Pancreas (tissue), 10 donors: Measurements from ENCODE around the gene DMD. TPM values are rescaled to one million over a fixed set of nuclear protein-coding genes. Genes with fewer than 3 reads are reported as not detected.

Experiments used
- ATAC-seq, 4 donors: fragments of 200-7000 bp; cut with Tn5 transposase; one replicate each; pipeline versions ENCODE4 v1.8.0 to v1.9.1; 2020; ENCODE audit warnings: mild to moderate bottlenecking in 4 of 4, moderate library complexity in 4 of 4
- DNase-seq, 6 donors: peaks; one replicate each; pipeline ENCODE4 v3.0.0-alpha.2; 2020
- FAIRE-seq: peaks from 2 replicates; lab custom pipeline; 2012; peaks lifted over from hg19 to GRCh38; lab: Jason Lieb, UNC
- H3K27ac ChIP-seq, 4 donors: fragments of 200-600 bp; sonication (generic); 1 replicate in 3 of 4; 2 replicates in 1 of 4; pipeline versions ENCODE4 v1.5.0 to v1.8.0; 2020
- H3K27me3 ChIP-seq, 4 donors: fragments of 200-600 bp; one replicate each; pipeline ENCODE4 v1.8.0; 2021
- H3K36me3 ChIP-seq, 3 donors: fragments of 200-600 bp; sonication (generic) in 1 of 3; one replicate each; pipeline versions ENCODE4 v1.5.0 to v1.8.0; 2020 to 2021
- H3K4me1 ChIP-seq, 3 donors: fragments of 200-600 bp; one replicate each; pipeline ENCODE4 v1.8.0; 2021
- H3K4me3 ChIP-seq, 4 donors: fragments of 200-600 bp; sonication (generic) in 2 of 4; one replicate each; pipeline versions ENCODE4 v1.5.0 to v1.8.0; 2020 to 2021
- H3K9me3 ChIP-seq, 4 donors: fragments of 200-600 bp; one replicate each; pipeline ENCODE4 v1.8.0; 2021
- WGBS, 2 donors: extraction: QIAGEN DNeasy Blood & Tissue Kit; methylation state at CpG; one replicate each; pipeline ENCODE4 v1.1.7; 2013; 5-methylcytosine and 5-hydroxymethylcytosine counted together
- intact Hi-C, 3 donors: fragments of 100-400 bp; cut with DNase I; formaldehyde crosslinking; loops; one replicate each; pipeline versions ENCODE4 v1.11.1 to v1.14.2; 2022
- polyA plus RNA-seq, 2 donors: library from polyadenylated mRNA; stranded (reverse); fragments of 200-250 nt; gene quantifications; one replicate each; pipeline ENCODE4 v1.2.3, GENCODE V29; 2013
- total RNA-seq, 6 donors: library from RNA; stranded (reverse); fragmentation: NEBNext Ultra II Directional in 4 of 6; extraction: Animal tissue kit (Norgen Biotek cat#: 25700) in 4 of 6; gene quantifications; one replicate each; pipeline versions ENCODE4 v1.2.1 to v1.2.4, GENCODE V29; 2021 to 2023
- TF ChIP-seq, protein P1 (sequence below), 4 donors: fragments of 200-600 bp; sonication (generic) in 3 of 4; IDR thresholded peaks; one replicate each; pipeline versions ENCODE4 v1.5.0 to v1.8.0; 2021; ENCODE audit warnings: antibody characterized with exemption in 4 of 4
- donor health status: healthy with polysubstance abuse.
- donor health status: DM: no; HTN: no; CAD: no; lungs with moderate emphysema.
- donor health status: DM: no; HTN: no; CAD: no.
- donor health status: control.
- donor health status: control.
- donor health status: Bipolar disorder and iron deficiency.
- donor health status: DM: yes; HTN: yes; CAD: no.
- donor health status: DM: no; HTN: no; CAD: no.
- donor health status: DM: no; HTN: no; CAD: no.
- donor health status: DM: yes; HTN: yes; CAD: no.

Gene DMD
- total and polyA plus RNA-seq, 8 donors, result 9.1 to 46.5 (median 32.1) TPM

DNA sequence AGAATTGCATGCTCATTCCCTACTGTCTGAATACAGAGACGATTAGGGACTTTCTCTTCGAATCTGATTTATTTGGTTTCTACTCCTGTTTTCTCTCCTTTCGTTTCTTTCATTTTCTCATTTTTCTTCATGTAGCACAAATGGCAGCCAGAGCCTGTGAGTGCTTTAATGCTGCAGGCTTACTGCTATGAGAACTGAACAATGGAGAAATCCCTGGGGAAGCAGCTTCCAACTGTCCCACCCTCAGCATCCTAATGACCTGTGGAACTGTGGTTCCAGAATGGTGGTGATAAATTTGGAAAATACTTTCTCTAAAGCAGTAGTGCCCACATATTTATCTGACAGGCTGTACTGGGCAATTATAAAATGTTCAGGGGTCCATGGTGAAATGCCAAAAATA is 930.4 kb downstream of the DMD start:
- FAIRE-seq, result no peak
- 15 to 35% methylated on average over 3 of the region's 3 CpGs for WGBS, 2 donors

DNA sequence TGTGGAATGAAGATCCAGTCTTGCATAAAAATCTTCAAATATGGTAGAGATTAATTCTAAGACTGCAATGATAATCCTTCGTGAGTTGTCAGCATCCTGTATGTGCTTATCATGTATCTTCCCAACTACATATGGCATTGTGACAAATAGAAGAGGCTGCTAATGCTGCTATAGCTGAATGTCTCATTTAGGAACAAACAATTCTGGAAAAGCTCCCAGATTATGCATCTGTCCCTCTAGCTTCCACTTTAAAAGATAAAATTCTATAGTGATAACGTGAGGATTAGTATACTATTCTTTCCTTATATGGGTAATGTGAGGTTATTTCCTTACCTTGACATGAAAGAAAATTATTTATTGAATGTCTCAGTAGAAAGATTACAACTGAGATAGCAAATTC is 930.9 kb downstream of the DMD start:
- FAIRE-seq, result no peak
- H3K9me3 ChIP-seq, result no peaks in the 10 kb centered on the region
- TF ChIP-seq, protein P1, sequence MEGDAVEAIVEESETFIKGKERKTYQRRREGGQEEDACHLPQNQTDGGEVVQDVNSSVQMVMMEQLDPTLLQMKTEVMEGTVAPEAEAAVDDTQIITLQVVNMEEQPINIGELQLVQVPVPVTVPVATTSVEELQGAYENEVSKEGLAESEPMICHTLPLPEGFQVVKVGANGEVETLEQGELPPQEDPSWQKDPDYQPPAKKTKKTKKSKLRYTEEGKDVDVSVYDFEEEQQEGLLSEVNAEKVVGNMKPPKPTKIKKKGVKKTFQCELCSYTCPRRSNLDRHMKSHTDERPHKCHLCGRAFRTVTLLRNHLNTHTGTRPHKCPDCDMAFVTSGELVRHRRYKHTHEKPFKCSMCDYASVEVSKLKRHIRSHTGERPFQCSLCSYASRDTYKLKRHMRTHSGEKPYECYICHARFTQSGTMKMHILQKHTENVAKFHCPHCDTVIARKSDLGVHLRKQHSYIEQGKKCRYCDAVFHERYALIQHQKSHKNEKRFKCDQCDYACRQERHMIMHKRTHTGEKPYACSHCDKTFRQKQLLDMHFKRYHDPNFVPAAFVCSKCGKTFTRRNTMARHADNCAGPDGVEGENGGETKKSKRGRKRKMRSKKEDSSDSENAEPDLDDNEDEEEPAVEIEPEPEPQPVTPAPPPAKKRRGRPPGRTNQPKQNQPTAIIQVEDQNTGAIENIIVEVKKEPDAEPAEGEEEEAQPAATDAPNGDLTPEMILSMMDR (IDR thresholded peaks at IDR 0.05), result no peak

More for the DNA sequence above, 930.4 kb downstream of the DMD start:
- peaks cover 0 to 3% (median 0%) of the 10 kb centered on the region in 4 donors for H3K27me3 ChIP-seq
- H3K9me3 ChIP-seq, result no peaks in the 10 kb centered on the region
- intact Hi-C loops, result no loop called here
- H3K27ac ChIP-seq, result no peak overlapping the region
- ATAC-seq, result no peak
- TF ChIP-seq, protein P1 (IDR thresholded peaks at IDR 0.05), result no peak
- H3K4me1 ChIP-seq, result no peaks in the 10 kb centered on the region
- H3K4me3 ChIP-seq, result no peak overlapping the region
- no peaks in the 10 kb centered on the region for H3K36me3 ChIP-seq
- no peak for DNase-seq

DNA sequence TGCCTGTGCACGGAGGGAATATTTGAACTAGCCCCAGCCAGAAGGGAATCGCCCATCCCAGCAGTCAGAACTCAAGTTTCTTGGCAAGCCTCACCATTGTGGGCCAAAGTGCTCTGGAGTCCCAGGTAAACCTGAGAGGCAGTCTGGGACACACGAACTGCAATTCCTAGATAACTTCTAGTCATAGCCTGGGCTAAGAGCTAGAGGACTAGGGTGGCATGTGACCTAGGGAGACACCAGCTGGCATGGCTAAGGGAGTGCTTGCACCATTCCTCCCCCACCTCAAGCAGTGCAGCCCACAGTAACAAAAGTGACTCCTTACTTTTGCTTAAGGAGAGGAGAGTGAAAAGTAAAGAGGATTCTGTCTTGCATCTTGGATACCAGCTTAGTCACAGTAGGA is 935.2 kb downstream of the DMD start:
- FAIRE-seq (no peak), ATAC-seq (no peak), DNase-seq (no peak)
- H3K36me3 ChIP-seq, result no peaks in the 10 kb centered on the region
- H3K4me1 ChIP-seq, result no peaks in the 10 kb centered on the region
- H3K27ac ChIP-seq, result no peak overlapping the region
- H3K27me3 ChIP-seq, result no peaks in the 10 kb centered on the region
- TF ChIP-seq, protein P1 (IDR thresholded peaks at IDR 0.05), result no peak
- intact Hi-C loops, result no loop called here
- H3K4me3 ChIP-seq, result no peak overlapping the region
- WGBS, 2 donors, result 45 to 59% methylated on average over 3 of the region's 3 CpGs
- no peaks in the 10 kb centered on the region for H3K9me3 ChIP-seq

More for the DNA sequence above, 930.9 kb downstream of the DMD start:
- intact Hi-C loops, result no loop called here
- DNase-seq (no peak), ATAC-seq (no peak)
- Histone ChIP-seq H3K4me3 (no peak overlapping the region), H3K36me3 (no peaks in the 10 kb centered on the region), H3K4me1 (no peaks in the 10 kb centered on the region), H3K27ac (no peak overlapping the region), H3K27me3 (no peaks in the 10 kb centered on the region)
- WGBS, 2 donors, result 9 to 12% methylated on average over 2 of the region's 2 CpGs

DNA sequence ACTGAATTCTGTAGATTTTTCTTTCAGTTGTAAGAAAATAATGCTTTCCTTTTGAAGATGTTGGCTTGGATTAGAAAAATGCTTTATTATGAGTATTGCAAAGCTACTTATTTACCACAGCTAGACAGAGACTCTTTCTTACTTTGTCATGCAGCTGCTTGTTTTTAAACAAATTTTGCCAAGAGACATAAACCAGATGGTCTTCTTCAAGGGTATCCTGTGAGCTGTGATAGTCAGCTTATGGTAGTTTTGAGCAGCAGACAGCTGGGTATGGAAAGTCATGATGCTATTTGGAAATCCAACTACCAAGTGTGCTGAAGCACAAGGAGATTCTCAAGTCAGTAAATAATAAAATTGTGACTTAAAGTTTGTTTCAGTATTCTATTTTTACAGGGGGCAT is 941.5 kb downstream of the DMD start:
- Histone ChIP-seq H3K4me3 (no peak overlapping the region), H3K36me3 (no peaks in the 10 kb centered on the region), H3K9me3 (no peaks in the 10 kb centered on the region), H3K4me1 (no peaks in the 10 kb centered on the region), H3K27me3 (no peaks in the 10 kb centered on the region), H3K27ac (no peak overlapping the region)
- intact Hi-C loops, result no loop called here
- DNase-seq, result no peak
- FAIRE-seq, result no peak
- TF ChIP-seq, protein P1 (IDR thresholded peaks at IDR 0.05), result no peak
- no peak for ATAC-seq

DNA sequence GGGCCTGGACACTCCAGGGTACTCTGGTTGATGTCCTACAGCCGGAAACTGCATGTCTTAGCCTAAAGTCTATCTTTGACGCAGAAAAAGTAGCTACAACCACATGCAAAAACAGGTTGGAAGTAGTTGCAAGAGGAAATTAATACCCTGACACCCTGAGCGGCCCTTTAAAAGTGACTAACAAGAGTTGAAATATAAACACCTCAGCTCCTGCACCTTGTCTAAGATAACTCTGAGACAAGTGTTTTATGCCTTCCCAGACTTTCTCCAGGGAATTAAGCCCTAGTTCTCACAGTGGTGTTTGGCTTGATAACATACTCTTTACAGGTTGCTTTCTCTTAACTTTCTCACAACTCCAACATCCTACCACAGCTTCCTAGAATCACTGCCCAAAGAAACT is 943.1 kb downstream of the DMD start:
- WGBS, 2 donors, result 53 to 64% methylated on average over 3 of the region's 3 CpGs
- no peak for FAIRE-seq
- no peak for DNase-seq
- Histone ChIP-seq H3K4me1 (no peaks in the 10 kb centered on the region), H3K4me3 (no peak overlapping the region), H3K27ac (no peak overlapping the region), H3K27me3 (no peaks in the 10 kb centered on the region), H3K36me3 (no peaks in the 10 kb centered on the region), H3K9me3 (no peaks in the 10 kb centered on the region)
- no peak for ATAC-seq
- intact Hi-C loops, result no loop called here
- TF ChIP-seq, protein P1 (IDR thresholded peaks at IDR 0.05), result no peak
